GM04504 (cell line): ENCODE data around the gene WWTR1.

Experiments used
- DNase-seq: peaks from one replicate; pipeline ENCODE4 v3.0.0-alpha.2; 2012; ENCODE audit warnings: low read depth

WWTR1 gene

DNA sequence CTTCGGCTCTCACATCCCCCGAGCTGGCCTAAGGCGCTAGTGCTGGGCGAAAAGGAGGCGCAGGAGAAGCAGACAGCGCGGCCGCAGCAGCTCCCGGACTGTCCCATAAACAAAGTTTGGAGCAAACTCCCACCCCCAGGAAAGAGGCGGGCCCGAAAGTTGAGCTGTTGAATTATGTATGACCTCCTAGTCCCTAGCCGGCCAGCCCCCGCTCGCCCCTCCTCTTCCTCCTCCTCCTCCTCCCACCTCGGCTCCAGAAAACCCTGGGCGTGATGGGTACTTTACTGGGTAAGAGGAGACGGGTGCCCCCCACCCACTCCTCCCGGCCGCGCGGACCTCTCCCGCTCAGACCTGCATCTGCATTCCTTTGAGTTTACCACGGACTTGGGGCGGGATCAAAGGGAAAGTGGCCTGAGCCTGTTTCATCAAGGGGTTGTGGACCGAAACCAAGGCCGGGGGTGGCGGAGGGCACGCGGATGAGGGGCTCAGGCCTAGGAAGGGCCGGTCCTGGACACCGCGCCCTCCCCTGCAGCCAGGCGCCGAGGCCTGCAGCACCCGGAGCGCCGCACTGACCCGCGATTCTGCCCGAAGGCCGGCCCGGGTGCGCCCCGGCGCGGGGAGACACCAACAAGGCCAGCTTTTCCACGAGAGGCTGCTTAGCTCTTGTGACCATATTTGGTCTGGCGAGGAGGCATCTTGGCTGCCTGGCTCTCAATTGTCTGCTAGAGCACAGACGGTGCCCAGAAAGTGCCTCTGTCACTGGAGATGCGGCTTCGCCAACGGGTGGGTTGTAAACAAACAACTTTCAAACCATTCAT is at the start of gene WWTR1:
WWTR1 (minus strand) TSS at position 100 of the 818 bp plus-strand sequence. CDS start 719 bp downstream, outside the sequence.
- DNase-seq: peak; percentile 85

DNA sequence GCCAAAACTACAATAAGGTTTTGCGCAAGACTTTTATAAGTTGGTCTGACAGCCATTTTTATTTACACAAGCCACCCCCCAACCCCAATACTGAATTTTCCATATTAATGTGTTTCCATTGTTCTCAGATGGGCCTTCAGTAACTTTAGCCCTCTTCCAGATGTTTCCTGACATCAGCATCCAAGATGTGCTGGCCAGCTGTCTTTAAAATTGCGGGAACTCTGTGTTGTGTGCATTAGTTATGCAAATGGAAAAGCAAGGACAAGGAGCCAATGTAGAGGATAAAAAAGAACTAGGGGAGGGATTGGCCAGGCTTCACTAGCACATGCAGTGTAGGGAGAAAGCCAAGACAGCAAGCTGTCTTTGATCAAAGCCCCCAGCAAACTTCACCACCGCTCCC is 49.1 kb upstream of the WWTR1 start:
- DNase-seq: no peak

DNA sequence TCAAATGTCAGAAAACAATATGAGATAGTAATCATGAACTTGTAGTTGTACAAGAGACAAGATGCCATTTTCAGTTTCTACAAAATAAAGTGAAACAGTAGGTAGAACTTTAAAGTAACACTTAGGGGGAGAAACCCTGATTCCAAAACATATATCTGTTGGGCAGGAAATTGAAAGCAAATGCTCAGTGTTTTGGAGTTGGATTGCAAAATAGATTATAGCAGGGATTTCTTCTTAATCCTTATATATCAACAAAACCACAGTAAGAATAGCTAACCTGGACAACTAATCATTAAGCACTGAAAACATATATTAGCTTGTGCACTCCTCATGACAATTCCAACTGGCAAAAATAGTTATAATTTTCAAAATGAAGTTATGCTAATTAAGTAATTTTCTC is 47.6 kb upstream of the WWTR1 start:
- no peak for DNase-seq

DNA sequence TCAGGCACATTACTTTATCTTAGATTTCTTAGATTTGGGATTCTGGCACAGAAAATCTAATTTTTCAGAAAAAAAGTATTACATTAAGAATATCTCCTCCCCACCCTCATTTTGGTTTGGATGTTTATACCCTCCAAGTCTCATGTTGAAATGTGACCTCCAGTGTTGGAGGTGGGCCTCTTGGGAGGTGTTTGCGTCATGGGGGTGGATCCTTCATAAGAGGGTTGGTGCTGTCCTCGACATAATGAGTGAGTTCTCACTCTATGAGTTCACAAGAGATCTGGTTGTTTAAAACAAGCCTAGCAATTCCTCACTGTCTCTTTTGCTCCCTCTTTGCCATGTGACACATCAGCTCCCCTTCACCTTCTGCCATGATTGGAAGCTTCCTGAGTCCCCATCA is 45.6 kb upstream of the WWTR1 start:
- DNase-seq: peak; percentile 79

DNA sequence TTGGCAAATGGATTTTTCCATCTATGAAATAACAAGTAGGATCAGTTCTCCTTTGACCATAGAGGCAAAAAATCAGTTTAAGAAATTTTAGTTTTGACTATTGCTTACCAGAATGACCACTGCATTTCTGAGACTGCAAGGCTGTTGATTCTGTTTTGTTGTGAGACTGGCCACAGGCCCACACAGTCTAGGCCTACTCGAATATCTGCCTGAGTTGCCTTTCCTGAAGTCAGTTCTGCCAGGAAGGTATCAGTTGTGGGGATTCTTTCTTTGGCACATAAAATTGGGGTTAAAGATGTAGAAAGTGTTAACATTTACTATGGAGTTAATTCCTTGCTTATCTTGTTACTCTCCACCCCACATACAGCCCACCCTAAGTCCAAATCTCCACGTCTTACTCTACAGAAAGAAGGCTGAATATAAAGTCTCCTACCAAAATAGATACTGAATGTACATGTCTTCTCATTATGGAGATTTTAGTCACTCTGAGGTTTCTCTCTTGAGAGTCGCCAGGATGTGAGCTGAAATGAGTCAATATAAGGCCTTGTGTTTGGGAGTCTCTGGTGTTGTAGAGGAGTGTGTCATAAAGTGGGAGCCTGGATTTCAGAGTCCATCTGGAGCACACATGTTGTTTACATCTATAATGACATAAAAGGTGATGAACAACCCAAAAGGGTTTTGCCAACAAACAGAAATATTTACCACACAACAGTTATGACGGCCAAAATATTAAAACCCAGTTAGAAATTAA is 45.0 kb upstream of the WWTR1 start:
- peak; percentile 96 for DNase-seq

DNA sequence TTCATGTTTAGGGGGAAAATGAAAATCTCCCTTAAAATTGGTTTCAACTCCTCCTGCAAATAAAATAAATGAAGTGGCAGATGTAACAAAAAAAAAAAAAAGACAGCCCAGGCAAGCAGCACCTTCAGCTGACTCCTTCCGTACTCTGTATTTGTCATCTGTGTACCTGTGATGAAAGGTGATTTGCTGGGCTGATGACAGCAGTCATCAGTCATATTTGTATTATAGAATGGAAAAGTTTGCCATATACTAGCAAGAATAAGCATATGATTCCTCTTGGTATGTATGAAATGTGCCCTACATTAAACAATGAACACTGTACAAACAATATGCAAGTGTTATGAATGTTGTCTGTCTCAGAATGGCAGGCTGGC is 44.1 kb upstream of the WWTR1 start:
- DNase-seq: no peak

DNA sequence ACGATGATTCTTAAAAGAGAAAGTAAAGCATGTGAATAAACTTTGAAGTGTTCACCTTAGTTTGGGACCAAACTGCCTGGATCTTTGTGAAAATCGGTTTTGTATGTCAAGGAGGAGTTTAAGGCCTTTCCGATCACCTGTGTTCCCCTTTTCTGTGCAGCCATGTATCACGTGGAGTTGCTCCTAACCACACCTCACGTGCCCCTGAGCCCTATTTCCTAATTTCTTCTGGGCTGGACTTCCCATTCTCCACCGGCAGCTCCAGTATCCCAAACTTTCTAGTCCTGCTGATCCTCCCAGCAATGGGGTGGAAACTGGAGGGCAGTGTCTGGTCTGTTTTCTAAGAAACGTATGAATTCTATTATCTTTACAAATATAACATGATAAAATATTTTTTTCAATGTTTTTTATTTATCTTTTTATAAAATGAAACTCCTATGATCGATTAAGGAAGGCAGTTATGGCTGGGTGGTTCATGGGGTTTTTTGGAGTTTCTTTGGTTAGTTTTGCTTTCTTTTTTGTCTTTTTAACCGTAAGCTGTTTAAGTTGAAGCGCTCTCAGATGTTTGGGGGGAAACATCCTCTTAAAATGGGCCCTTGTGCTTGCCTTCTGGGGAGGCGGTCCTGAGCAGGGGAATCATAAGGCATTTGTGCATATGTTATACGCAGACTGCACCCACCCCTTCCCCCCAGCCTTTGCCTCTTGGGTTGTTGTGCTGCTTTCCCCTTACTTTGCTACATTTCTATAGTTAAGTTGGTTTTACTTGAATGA is 43.6 kb upstream of the WWTR1 start:
- DNase-seq: no peak

DNA sequence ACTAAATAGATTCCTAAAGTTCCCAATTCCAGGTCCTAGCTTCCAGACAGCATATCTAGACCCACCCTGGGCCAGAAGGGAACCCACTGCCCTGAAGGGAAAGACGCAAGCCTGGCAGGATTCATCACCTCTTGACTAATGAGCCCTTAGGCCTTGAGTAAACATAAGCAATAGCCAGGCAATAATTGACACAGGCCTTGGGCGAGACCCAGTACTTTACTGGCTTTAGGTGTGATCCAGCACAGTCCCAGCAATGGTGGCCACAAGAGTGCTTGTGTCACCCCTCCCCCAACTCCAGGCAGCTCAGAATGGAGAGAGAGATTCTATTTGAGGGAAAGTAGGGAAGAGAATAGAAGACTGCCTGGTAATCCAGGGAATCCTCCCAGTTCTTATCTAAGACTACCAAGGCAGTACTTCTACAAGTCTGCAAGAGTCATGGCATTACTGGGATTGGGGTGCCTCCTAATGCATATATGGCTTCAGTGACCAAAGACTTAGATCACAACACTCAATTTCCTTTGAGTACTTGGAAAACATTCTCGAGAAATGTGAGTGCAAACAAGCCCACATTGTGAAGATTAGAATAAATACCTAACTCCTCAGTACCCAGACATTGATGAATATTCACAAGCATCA is 30.4 kb upstream of the WWTR1 start:
- DNase-seq: no peak

DNA sequence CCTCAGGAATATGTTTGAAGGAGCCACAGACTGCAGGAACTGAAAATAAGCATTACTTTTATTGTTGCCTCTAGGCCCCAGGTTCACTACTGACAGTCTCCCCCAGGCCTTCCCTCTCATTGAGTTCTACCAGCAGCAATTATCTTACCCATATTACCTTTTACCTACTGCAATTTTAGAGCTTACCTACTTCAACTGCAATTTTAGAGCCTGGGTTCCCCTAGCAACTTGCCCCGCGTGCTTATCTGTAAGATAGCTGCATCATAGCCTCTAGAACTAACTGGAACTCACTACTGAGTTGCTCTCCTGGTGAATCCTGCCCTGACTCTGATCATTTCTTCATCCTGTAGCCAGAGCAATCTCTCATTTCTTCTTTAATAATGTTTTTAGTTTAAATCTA is 29.2 kb upstream of the WWTR1 start:
- no peak for DNase-seq

DNA sequence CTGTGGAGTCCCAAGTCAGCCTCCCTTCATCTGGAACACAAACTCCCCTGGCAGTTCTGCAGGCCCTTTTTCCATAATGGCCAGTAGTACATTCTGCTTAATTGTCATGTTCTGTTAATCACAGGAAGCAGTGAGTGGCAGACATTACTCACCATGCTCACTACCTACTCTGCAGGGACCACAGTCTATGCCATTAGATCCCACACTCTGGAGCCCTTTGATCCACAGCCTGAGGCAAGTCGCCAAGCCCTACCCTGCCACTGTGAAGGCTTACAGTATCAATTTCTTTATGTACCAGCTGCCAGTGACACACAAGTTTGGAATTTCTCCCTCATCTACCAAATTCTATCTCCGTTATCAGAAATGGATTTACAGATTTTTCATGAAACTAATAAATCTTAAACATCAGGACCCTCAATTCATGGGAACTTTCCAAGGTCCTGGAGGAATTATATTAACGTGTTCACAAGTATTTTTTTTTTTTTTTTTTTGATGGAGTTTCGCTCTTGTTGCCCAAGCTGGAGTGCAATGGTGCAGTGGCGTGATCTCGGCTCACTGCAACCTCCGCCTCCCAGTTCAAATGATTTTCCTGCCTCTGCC is 20.6 kb upstream of the WWTR1 start:
- DNase-seq: no peak

DNA sequence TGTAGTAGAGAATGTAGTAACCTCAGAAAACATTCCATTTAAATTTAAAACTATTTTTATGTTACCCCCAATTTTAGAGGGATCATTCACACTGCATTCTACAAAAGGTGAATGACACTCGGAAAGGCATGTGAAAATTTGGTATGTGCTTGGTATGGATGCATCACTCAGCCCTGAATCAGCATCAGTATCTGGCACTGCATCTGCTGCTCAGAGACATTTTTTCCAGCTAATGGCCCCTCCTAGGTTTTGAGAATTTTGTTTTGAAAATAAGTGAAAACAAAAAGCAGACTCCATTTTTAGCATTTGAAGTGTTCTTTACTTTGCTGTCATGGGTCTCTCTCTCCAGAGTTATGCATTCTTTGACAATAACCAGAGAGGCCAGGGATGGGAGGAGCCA is 15.6 kb upstream of the WWTR1 start:
- DNase-seq: no peak

DNA sequence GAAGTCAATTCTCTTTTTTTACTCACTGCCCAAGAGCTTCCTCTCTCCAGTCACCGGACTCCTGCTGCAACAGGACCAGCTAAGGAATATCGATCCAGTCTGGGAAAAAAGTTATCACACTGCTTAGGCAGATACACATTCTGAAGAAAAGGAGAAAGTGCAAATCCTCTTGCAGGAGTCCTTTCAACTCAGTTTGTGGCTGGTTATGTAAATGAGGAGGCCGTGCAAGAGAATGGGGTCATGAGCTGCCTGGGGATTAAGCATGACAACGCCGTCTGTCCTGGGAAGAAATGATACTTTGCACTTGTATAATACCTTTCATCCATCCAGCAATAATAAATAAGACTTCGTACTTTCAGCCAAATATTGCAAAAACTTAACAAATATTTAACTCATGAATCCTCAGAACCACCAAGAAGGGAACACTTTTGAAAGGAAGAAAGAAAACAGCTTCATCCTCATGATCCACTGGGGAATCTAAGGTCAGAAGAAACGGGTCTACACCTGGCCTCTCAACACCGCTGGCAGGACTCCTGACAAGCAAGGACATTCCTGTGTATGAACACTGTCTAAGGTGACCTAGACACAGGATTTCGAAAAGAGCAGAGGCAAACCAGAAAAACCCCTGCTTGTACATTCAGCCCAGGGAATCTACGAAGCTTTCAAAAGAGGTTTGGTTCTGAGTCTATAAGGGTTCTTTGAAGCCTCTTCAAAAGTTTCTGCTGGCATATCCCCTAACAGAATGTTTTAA is 13.1 kb upstream of the WWTR1 start:
- DNase-seq: no peak

DNA sequence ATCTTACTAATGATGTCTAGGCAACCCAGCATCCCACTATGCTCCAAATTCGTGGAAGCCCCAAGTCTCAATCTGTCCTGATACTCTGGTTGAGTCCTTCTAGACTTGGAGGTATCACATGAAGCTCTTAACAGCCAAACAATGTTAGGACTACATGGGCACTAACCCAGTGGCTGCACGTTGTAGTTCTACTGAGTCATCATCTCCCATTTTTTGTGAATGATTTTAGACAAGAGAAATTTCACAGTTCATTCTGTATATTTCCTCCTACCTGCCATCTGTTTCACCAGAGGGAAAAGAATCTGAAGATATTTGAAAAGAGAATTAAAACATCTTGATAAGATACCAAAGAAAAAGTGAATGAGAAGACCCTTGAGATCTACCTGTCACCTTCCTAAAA is 9.8 kb upstream of the WWTR1 start:
- no peak for DNase-seq

DNA sequence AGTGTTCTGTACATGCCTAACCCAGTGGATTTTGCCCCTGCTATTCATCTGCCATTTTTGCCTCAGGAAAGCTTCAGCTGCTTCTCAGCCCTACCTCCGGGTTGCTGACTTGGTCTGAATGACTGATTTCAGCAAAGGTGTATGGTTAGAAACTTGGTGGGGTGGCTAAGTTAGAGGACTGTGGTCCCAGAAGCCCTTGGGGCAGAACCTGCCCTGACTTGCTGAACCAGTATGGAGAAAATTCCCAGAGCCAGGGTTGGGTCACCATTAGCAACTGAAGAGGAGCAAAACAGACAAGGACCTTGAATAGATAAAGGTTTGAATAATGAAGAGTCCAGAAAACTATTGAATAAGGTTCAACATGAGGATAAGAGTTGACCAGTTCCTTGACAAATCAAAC is 6.1 kb upstream of the WWTR1 start:
- DNase-seq: no peak

DNA sequence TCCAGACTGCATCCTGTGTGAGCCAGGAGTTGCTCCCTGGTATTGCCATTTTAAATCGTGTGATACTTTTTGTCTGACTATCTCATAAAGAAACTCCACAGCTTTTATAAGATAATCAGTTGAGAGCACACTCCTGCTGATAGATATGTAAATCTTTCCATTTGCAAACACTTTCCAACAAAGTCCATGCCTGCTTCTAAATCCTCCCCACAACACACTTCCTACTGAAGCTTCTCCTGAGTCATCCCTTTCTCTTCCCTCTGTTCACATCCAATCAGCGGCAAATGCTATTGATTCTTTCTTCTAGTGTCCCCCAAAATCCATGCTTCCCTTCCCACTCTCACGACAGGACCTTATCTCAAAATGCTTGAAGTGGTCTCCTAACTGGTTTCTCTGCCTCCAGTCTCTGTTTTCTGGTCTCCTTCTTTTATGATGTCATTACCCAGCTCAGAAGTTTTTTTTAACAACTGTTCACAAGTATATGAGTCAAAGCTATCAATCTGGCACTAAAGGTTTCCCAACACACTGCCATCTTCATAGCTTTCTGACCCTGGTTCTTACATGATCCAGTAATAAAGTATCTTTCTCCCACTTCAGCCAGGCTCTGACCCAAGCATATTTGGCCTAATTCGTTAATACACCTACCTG is 4.5 kb upstream of the WWTR1 start:
- DNase-seq: no peak

DNA sequence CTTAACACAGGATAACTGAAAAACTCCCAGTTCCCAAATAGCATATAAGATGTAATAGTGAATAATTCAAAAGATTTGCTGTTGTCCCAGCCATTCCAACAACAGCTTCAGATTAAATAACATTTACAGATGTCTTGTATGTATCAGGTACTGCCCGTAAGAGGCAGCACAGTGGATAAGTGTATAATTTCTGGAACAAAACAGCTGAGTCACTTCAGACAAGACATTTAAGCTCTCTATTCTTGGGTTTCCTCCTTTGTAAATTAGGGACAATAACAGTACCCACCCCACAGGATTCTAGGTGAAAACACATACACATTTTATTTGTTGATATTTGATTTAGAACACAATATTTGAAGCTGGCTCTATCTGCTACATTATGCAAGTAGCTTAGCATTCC is 2.6 kb upstream of the WWTR1 start:
- no peak for DNase-seq

DNA sequence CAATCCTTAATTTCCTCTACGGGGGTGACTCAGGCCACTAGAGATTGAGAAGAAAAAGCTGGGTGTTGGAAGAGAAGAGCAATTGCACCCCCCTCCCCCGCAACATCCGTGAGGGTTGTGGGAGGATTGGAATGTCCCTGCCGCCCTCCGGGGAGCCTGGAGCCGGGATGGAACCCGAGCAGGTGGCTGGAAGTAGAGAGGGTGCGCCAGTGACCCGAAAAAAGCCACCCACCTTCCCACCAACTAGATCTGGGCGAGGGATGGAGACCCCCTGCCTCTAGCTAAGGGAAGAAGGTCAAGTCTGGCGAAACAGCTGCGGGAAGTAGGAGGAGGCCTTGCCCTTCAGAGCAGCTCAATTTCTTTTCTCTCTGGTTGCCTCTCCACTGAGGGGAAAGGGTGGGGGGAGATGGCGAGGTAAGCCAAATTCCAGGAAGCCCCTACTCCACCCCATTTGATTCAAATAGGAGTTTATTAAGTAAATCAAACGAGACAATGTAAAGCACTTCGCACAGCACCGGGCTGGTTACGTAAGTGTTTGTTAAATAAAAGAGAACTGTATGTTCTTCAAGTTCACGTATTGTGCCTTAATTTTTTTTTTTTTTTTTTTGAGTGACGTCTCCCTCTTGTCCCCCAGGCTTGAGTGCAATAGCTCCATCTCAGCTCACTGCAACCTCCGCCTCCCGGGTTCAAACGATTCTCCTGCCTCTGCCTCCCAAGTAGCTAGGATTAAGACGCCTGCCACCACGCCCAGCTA is 1.1 kb upstream of the WWTR1 start:
- no peak for DNase-seq

DNA sequence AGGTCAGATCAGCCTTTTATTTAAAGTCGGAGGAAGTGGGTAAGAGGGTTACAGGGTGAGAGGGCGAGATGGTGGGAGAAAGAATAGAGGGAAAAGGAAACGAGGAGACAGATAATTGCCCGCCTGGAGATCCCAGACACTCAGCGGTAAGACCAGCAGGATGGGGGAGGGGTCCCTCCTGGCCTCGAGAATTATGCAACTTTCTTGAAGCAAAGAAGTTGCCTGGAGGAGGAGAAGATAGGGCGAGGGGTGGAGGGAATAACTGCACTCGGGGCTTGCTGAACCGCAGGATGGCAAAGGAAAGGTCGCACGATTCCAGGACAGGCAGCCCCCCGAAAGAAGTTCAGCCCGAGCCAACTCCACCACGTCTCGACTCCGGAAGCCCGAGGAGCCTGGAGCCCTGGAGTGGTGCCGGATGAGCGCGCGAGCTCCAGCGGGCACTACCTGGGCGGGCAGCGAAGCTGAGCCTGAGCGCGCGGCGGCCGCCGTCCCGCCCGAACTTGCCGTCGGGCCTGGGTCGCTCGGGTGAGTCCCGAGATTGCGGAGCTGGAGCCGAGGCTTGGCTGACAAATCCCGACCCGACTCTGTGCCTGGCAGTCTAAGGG is 402 bp downstream of the WWTR1 start:
- DNase-seq: no peak

DNA sequence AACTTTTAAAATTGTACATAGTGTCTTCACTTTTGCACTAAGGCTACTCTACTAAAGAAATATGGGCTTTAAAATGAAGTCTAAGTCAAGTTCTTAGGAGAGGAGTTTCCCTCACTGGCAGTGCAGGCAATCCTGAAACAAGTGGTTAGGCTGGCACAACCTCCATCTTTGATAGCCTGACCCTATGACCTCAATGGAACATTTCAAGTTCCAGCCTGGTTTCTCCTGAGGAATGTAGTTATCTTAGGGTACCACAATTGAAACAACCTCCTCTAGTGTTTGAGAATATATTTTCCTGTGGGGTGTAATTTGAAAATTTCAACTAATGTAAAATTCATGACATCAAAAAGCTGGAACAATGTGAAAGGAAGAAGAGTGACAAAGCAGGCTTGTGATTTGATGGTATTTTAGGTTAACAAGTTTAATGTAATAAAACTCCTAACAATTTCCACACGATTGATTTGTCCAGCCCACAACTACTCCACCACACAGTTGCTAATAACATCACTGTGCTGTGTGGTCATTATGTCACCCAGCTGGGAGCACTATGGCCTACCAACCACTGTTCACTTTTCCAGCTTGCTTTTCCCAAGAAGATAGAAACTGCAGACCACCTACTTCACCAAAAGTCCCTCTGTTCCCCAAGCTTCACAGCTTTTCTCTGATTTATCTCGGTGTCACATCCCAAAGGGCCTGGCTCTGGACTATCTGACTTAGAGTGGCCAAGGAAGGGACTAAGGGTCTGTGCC is 1.8 kb downstream of the WWTR1 start:
- DNase-seq: no peak
